Activated CD4-positive, alpha-beta memory T cell treated with anti-CD3 and anti-CD28 coated beads for 36 hours (primary cell): Measurements from ENCODE around the gene CBFA2T2. TPM values are rescaled to one million over a fixed set of nuclear protein-coding genes. Genes with fewer than 3 reads are reported as not detected.
"Not testable (repeated sequence)": the region's sequence is repeated elsewhere in the genome, so short reads cannot be mapped to it uniquely, and the experiment has no call there.

Source experiments
- CTCF ChIA-PET: fragments of 350-600 bp; sonication (Branson Sonifier 250); formaldehyde crosslinking; loops from one replicate; lab custom pipeline; 2021; ENCODE audit warnings: antibody characterized with exemption, inconsistent platforms; lab: Charles Lee
- POLR2A ChIA-PET: fragments of 350-600 bp; sonication (Branson Sonifier 250); formaldehyde crosslinking; loops from one replicate; lab custom pipeline; 2021; ENCODE audit warnings: antibody characterized with exemption; lab: Charles Lee
- DNase-seq: peaks from one replicate; pipeline ENCODE4 v3.0.0-alpha.2; 2020
- H3K27ac Mint-ChIP-seq: one replicate; pipeline ENCODE4 v1.8.0; 2021; ENCODE audit warnings: mixed read lengths
- H3K27me3 Mint-ChIP-seq: one replicate; pipeline ENCODE4 v1.8.0; 2021; ENCODE audit warnings: mixed read lengths
- H3K36me3 Mint-ChIP-seq: one replicate; pipeline ENCODE4 v1.8.0; 2021; ENCODE audit warnings: mixed read lengths
- H3K4me1 Mint-ChIP-seq: one replicate; pipeline ENCODE4 v1.8.0; 2021; ENCODE audit warnings: low read depth, mixed read lengths
- H3K4me3 Mint-ChIP-seq: one replicate; pipeline ENCODE4 v1.8.0; 2021; ENCODE audit warnings: mild to moderate bottlenecking, mixed read lengths
- H3K9me3 Mint-ChIP-seq: one replicate; pipeline ENCODE4 v1.8.0; 2021; ENCODE audit warnings: mixed read lengths
- intact Hi-C: fragments of 100-400 bp; cut with micrococcal nuclease; formaldehyde crosslinking; loops from one replicate; pipeline ENCODE4 v1.15.1; 2023
- total RNA-seq, 2 experiments: library from RNA; stranded (reverse); gene quantifications; one replicate each; pipeline ENCODE4 v1.2.3, GENCODE V29; 2021

CBFA2T2 gene
- total RNA-seq, 2 experiments from 2014 or later: 10.9 to 12.9 TPM

GRCh38 chr20:33511876-33512275 lies 22.0 kb downstream of the CBFA2T2 start:
- H3K27me3 Mint-ChIP-seq, H3K9me3 Mint-ChIP-seq, POLR2A ChIA-PET: not testable (repeated sequence)

GRCh38 chr20:33515569-33516216 lies 25.8 kb downstream of the CBFA2T2 start:
- peaks cover 13% of the 10 kb centered on the region for H3K4me1 Mint-ChIP-seq
- ChIA-PET CTCF (interaction anchor here (0.6 to 1.3 kb wide), 3 partner anchors 53 to 642 kb away, joined by 3 to 7 read pairs (median 4); no protein-coding TSS in a partner anchor), POLR2A (interaction anchor here (0.6 kb wide), 2 partner anchors 10 to 201 kb away, joined by 3 to 4 read pairs; no protein-coding TSS in a partner anchor)
- no peak overlapping the region for H3K4me3 Mint-ChIP-seq
- H3K27ac Mint-ChIP-seq: no peak overlapping the region
- intact Hi-C loops: loop anchor here (10.0 kb wide), 1 partner anchor 79 kb away; no protein-coding TSS in a partner anchor
- no peaks in the 10 kb centered on the region for H3K9me3 Mint-ChIP-seq
- DNase-seq: no peak
- no peaks in the 10 kb centered on the region for H3K27me3 Mint-ChIP-seq
- H3K36me3 Mint-ChIP-seq: no peaks in the 10 kb centered on the region

More at GRCh38 chr20:33511876-33512275, 22.0 kb downstream of the CBFA2T2 start:
- H3K4me1 Mint-ChIP-seq: peaks cover 15% of the 10 kb centered on the region
- CTCF ChIA-PET: interaction anchor here (0.8 kb wide), 1 partner anchor 156 kb away, joined by 3 read pairs; no protein-coding TSS in a partner anchor
- H3K27ac Mint-ChIP-seq, H3K4me3 Mint-ChIP-seq, DNase-seq, H3K36me3 Mint-ChIP-seq: not testable (repeated sequence)
- intact Hi-C loops: loop anchor here (10.0 kb wide), 1 partner anchor 83 kb away; no protein-coding TSS in a partner anchor

- peak overlapping the region; percentile 18 for H3K27ac Mint-ChIP-seq
- ChIA-PET POLR2A (interaction anchor here (0.9 kb wide), 1 partner anchor 13 kb away, joined by 4 read pairs; no protein-coding TSS in a partner anchor), CTCF (interaction anchor here (0.6 to 0.9 kb wide), 3 partner anchors 60 to 150 kb away, joined by 3 to 5 read pairs (median 3); partner anchors contain the start of gene ACTL10)
- H3K4me1 Mint-ChIP-seq: peaks cover 16% of the 10 kb centered on the region
- H3K36me3 Mint-ChIP-seq: no peaks in the 10 kb centered on the region
- no peak overlapping the region for H3K4me3 Mint-ChIP-seq
- no peaks in the 10 kb centered on the region for H3K9me3 Mint-ChIP-seq
- intact Hi-C loops: loop anchor here (10.0 kb wide), 1 partner anchor 78 kb away; no protein-coding TSS in a partner anchor
- H3K27me3 Mint-ChIP-seq: no peaks in the 10 kb centered on the region
- DNase-seq: no peak
Observed at GRCh38 chr20:33516882-33517281, 27.0 kb downstream of the CBFA2T2 start.

- no peak overlapping the region for H3K27ac Mint-ChIP-seq
- H3K9me3 Mint-ChIP-seq: no peaks in the 10 kb centered on the region
- no peaks in the 10 kb centered on the region for H3K27me3 Mint-ChIP-seq
- intact Hi-C loops: loop anchor here (10.0 kb wide), 1 partner anchor 77 kb away; no protein-coding TSS in a partner anchor
- ChIA-PET POLR2A (interaction anchor here (0.9 kb wide), 1 partner anchor 12 kb away, joined by 4 read pairs; no protein-coding TSS in a partner anchor), CTCF (interaction anchor here (0.9 kb wide), 1 partner anchor 149 kb away, joined by 3 read pairs; the partner anchor contains the start of gene ACTL10)
- peaks cover 20% of the 10 kb centered on the region for H3K4me1 Mint-ChIP-seq
- no peaks in the 10 kb centered on the region for H3K36me3 Mint-ChIP-seq
- no peak overlapping the region for H3K4me3 Mint-ChIP-seq
- no peak for DNase-seq
Observed at GRCh38 chr20:33518071-33518470, 28.2 kb downstream of the CBFA2T2 start.

- intact Hi-C loops: no loop called here
- no peak overlapping the region for H3K27ac Mint-ChIP-seq
- POLR2A ChIA-PET: interaction anchor here (1.0 kb wide), 1 partner anchor 146 kb away, joined by 3 read pairs; no protein-coding TSS in a partner anchor
Observed at GRCh38 chr20:33521461-33521860, 31.6 kb downstream of the CBFA2T2 start.

GRCh38 chr20:33522256-33522820 lies 32.4 kb downstream of the CBFA2T2 start:
- H3K27ac Mint-ChIP-seq: no peak overlapping the region
- peaks cover 11% of the 10 kb centered on the region for H3K4me1 Mint-ChIP-seq
- intact Hi-C loops: no loop called here
- no peak overlapping the region for H3K4me3 Mint-ChIP-seq
- H3K27me3 Mint-ChIP-seq: no peaks in the 10 kb centered on the region
- ChIA-PET POLR2A (interaction anchor here (1.0 kb wide), 1 partner anchor 146 kb away, joined by 3 read pairs; no protein-coding TSS in a partner anchor), CTCF (interaction anchor here (1.1 to 1.7 kb wide), 2 partner anchors 64 to 145 kb away, joined by 5 read pairs; no protein-coding TSS in a partner anchor)
- peak; percentile 52 for DNase-seq
- no peaks in the 10 kb centered on the region for H3K9me3 Mint-ChIP-seq
- peaks cover 3% of the 10 kb centered on the region for H3K36me3 Mint-ChIP-seq

More at GRCh38 chr20:33521461-33521860, 31.6 kb downstream of the CBFA2T2 start:
- H3K27me3 Mint-ChIP-seq: no peaks in the 10 kb centered on the region
- H3K36me3 Mint-ChIP-seq: peaks cover 3% of the 10 kb centered on the region
- CTCF ChIA-PET: interaction anchor here (1.1 to 1.7 kb wide), 2 partner anchors 64 to 146 kb away, joined by 5 read pairs; no protein-coding TSS in a partner anchor
- DNase-seq: no peak
- H3K9me3 Mint-ChIP-seq: no peaks in the 10 kb centered on the region
- H3K4me1 Mint-ChIP-seq: peaks cover 17% of the 10 kb centered on the region
- no peak overlapping the region for H3K4me3 Mint-ChIP-seq

GRCh38 chr20:33524261-33524660 lies 34.4 kb downstream of the CBFA2T2 start:
- peaks cover 3% of the 10 kb centered on the region for H3K36me3 Mint-ChIP-seq
- H3K9me3 Mint-ChIP-seq: no peaks in the 10 kb centered on the region
- intact Hi-C loops: no loop called here
- H3K27me3 Mint-ChIP-seq: no peaks in the 10 kb centered on the region
- no peak overlapping the region for H3K27ac Mint-ChIP-seq
- ChIA-PET CTCF (no interaction called here), POLR2A (no interaction called here)
- no peak for DNase-seq
- no peak overlapping the region for H3K4me3 Mint-ChIP-seq
- peaks cover 11% of the 10 kb centered on the region for H3K4me1 Mint-ChIP-seq

- Mint-ChIP-seq H3K4me3 (no peak overlapping the region), H3K27ac (no peak overlapping the region), H3K36me3 (peaks cover 3% of the 10 kb centered on the region), H3K4me1 (peaks cover 15% of the 10 kb centered on the region), H3K9me3 (no peaks in the 10 kb centered on the region), H3K27me3 (no peaks in the 10 kb centered on the region)
- intact Hi-C loops: no loop called here
- ChIA-PET CTCF (no interaction called here), POLR2A (interaction anchor here (0.5 kb wide), 1 partner anchor 157 kb away, joined by 3 read pairs; no protein-coding TSS in a partner anchor)
- DNase-seq: no peak
Observed at GRCh38 chr20:33526769-33527168, 36.9 kb downstream of the CBFA2T2 start.

GRCh38 chr20:33531047-33531877 lies 41.4 kb downstream of the CBFA2T2 start:
- Mint-ChIP-seq H3K9me3 (no peaks in the 10 kb centered on the region), H3K27me3 (no peaks in the 10 kb centered on the region), H3K36me3 (no peaks in the 10 kb centered on the region), H3K4me3 (no peak overlapping the region), H3K4me1 (peaks cover 20% of the 10 kb centered on the region), H3K27ac (no peak overlapping the region)
- CTCF ChIA-PET: interaction anchor here (0.7 kb wide), 2 partner anchors 59 to 491 kb away, joined by 3 to 5 read pairs; no protein-coding TSS in a partner anchor
- intact Hi-C loops: no loop called here
- POLR2A ChIA-PET: interaction anchor here (1.2 kb wide), 1 partner anchor 14 kb away, joined by 4 read pairs; no protein-coding TSS in a partner anchor
- no peak for DNase-seq

GRCh38 chr20:33531885-33532284 lies 42.0 kb downstream of the CBFA2T2 start:
- Mint-ChIP-seq H3K4me1 (peaks cover 20% of the 10 kb centered on the region), H3K36me3 (no peaks in the 10 kb centered on the region), H3K27me3 (no peaks in the 10 kb centered on the region), H3K27ac (no peak overlapping the region), H3K4me3 (no peak overlapping the region), H3K9me3 (no peaks in the 10 kb centered on the region)
- POLR2A ChIA-PET: no interaction called here
- CTCF ChIA-PET: interaction anchor here (0.7 kb wide), 2 partner anchors 59 to 490 kb away, joined by 3 to 5 read pairs; no protein-coding TSS in a partner anchor
- intact Hi-C loops: no loop called here
- no peak for DNase-seq
